IPS-11a (cell line): ENCODE results near the gene PRUNE2.

Experiments
- H3K4me3 ChIP-seq: one replicate; pipeline ENCODE4 v1.5.1; 2013; ENCODE audit warnings: low read depth, low read length, control low read depth

PRUNE2 gene

DNA sequence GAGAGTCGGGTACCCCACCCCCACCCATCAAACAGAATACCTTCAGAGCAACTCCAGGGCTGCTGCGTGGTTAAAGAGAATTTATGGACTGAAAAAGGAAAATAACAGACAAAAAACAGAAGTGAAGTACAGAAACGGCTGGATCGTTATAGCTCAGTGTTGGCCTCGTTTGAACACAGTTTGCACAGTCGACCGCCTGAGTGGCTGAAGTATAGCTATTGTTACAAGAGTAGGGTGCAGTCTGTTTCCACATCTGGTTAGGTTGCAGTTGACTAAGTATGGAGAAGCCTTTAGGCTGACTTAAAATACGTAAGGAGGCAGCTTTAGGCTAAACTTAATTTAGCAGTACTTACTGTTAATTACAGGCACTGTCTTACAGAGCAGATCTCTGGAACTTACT lies 325.7 kb downstream of the PRUNE2 start:
- H3K4me3 ChIP-seq = no peak overlapping the region

DNA sequence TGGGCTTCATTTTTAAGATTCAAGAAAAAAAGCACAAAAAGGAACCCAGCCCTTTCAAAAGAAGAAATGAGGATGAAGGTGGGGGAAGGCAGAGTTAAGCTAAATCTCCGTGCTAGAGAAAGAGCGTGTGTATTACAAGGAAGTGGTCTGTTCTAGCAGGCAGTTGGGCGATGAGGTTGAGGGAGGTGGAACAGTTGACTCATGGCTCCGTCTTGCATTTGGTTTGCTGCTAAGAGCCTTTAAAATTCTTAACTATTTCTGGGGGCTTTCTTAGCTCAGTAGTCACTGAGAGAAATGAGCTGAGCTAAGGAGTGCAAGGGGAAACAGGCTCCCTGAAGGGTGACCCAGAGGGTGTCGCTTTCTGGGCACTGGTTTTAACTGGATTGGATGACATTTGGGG lies 329.6 kb downstream of the PRUNE2 start:
- no peak overlapping the region for H3K4me3 ChIP-seq

DNA sequence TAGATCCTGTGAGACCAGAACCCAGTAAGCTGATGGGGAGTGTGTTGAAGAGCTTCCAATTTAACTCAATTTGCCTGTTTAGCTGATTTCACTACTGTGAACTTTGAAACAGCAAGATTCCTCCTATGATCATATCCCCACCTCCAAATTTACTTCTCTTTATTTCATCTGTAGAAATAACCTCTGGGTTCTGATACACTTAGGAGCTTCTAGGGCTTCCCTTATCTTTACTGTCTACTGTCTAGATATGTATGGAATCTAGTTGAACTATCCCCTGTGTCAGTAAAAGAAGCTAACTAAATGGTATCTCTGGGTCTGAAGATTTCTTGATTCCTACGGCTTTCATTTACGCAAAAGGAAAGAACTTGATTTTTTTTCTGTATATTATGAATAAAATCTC lies 330.2 kb downstream of the PRUNE2 start:
- no peak overlapping the region for H3K4me3 ChIP-seq

GRCh38 chr9:76573905-76574760 lies 331.8 kb downstream of the PRUNE2 start:
- H3K4me3 ChIP-seq = no peak overlapping the region

- no peak overlapping the region for H3K4me3 ChIP-seq
Observed at GRCh38 chr9:76573408-76573807, 332.5 kb downstream of the PRUNE2 start.

DNA sequence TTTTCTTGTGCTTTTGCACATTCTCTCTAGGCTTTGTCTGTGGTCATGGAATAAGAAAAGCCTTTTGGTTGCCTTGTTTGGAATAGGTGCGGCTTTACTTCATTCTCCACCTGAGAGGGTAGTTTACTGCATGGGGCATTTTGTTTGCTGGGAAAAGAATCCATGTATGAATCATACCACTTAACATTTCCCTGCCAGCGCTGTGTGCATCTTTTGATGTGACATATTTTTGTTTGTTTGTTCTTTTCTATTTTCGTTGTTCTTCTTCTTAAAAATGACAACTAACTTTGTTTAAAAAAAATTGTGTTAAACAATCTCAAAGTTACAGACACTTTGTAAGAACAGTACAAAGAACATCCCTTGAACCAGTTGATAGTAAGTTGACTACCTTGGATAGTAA lies 333.8 kb downstream of the PRUNE2 start:
- H3K4me3 ChIP-seq = no peak overlapping the region

DNA sequence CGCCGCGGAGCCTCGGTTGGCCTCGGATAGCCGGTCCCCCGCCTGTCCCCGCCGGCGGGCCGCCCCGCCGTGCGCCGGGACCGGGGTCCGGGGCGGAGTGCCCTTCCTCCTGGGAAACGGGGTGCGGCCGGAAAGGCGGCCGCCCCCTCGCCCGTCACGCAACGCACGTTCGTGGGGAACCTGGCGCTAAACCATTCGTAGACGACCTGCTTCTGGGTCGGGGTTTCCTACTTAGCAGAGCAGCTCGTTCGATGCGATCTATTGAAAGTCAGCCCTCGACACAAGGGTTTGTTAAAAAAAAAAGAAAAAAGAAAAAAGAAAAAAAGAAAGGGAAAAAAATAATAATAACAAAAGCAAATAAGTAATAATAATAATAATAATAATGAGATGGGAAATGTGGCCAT lies 334.2 kb downstream of the PRUNE2 start:
- H3K4me3 ChIP-seq = no peak overlapping the region

GRCh38 chr9:76571288-76571687 lies 334.6 kb downstream of the PRUNE2 start:
- H3K4me3 ChIP-seq = no peak overlapping the region

DNA sequence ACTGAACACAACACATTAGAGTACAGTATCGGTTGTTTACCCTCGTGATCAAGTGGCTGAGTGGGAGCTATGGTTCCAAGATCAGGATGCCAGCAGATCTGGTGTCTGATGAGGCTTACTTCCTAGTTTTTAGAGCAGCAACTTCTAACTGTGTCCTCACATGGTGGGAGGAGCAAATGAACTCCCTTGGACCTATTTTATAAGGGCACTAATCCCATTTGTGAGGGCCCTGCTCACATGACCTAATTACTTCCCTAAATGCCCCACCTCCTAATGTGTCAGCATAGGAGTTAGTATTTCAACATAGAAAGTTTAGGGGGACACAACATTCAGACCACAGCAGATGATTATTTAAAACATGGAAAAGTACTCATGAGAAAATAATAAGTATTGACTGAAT lies 335.1 kb downstream of the PRUNE2 start:
- no peak overlapping the region for H3K4me3 ChIP-seq

DNA sequence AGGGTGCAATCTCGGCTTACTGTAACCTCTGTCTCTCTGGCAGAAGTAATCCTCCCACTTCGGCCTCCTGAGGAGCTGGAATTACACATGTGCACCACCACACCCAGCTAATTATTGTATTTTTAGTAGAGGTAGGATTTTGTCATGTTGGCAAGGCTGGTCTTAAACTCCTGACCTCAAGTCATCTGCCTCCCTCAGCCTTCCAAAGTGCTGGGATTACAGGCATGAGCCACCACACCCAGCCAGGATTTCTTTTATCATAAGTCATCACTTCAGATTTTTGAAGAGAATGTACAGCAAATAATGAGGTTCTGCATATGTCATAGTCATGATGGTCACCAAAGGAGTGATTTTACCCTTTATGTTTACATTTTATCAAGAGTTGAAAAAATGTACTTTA lies 338.8 kb downstream of the PRUNE2 start:
- no peak overlapping the region for H3K4me3 ChIP-seq

GRCh38 chr9:76564297-76564696 lies 341.6 kb downstream of the PRUNE2 start:
- no peak overlapping the region for H3K4me3 ChIP-seq

DNA sequence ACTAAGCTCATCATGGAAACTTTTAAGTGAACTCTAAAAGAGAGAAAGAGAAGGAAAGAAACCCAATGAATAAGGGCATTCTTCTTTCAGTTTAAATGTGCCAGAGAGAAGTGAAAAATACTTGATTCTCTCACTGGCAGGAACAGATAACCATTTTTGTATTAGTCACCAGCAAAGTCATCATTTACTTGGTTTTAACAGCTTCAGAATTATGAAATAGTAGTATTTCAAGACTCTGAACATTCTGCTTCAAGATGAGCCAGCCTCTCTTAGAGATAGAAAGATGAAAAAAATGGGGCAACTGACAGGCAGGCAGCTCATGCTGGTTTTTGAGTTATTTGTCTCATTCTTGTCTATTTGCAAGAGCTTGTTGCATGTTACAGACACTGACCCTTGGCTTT lies 343.4 kb downstream of the PRUNE2 start:
- no peak overlapping the region for H3K4me3 ChIP-seq

GRCh38 chr9:76561900-76562299 lies 344.0 kb downstream of the PRUNE2 start:
- no peak overlapping the region for H3K4me3 ChIP-seq
